Amniotic stem cell (primary cell): ENCODE data around the gene SLC44A5.

Experiments used
- DNase-seq: peaks from one replicate; lab custom pipeline; 2025; lab: John Stamatoyannopoulos, UW

SLC44A5 gene

DNA sequence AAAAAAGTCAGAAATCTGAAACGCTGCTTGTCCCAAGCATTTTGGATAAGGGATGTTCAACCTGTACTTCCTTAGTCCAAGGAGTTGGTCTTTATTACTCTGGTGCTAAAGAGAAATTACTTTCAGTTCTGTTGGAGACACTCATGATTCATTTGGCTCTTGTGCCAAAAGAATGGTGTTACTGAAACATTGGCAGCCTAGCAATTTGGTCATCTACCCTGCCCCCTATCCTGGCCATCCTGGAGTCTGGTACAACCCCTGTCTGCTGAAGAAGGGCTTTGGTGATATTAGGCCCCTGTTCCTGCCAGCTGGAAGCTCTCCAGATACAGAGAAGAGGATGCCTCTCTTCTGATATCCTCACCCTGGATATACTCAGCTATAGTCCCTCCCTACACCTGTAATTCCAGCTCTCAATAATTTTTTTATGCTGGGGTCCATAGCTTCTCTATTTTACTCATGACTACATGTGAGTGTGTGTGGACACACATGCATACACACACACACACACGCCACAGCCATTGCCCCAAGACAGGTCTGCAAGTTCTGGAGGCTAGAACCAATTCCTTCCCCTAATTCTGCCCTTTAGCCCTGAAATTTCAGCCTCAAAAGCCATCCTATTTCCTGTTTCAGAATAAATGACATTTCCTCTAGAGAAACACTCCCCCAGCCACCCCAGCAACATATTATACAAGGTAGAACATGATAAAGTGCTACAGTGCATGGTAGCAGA is 436.7 kb downstream of the SLC44A5 start:
- DNase-seq = no peak

DNA sequence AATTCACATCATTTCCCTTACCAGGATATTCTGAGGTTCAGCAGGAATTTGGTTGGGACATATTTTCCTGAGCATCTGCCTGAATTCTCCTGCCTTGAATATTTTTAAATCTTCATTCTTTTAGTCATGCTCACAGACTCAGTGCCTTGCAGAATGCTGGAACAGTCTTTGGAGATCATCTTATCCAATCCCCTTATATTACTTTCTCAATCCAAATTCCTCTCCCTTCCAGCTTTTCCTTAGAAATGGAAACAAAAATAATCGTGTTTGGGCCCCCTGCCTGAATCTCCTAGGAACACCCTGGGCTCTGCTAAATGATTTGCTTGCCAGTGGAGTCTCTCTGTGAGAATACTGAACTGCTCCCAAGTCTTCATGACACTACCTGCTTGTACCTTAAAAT is 438.4 kb downstream of the SLC44A5 start:
- DNase-seq = no peak

DNA sequence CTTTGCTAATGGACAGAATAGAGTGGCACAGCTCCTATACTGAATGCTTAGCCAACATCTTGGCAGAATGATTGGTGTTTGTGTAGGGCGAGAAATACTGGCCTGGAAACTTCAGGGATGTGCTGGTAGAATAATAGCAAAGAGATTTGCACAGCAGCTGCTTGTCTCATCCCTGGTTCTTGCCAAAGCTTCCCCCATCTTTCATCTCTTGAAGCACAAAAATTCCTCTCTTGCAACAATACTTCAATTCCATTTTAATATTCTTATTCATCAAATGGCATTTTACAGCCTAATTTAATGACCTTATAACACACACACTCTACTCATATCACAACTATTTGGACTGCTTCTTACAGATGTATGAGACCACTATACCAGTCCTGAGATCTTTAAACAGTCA is 439.0 kb downstream of the SLC44A5 start:
- DNase-seq = no peak

DNA sequence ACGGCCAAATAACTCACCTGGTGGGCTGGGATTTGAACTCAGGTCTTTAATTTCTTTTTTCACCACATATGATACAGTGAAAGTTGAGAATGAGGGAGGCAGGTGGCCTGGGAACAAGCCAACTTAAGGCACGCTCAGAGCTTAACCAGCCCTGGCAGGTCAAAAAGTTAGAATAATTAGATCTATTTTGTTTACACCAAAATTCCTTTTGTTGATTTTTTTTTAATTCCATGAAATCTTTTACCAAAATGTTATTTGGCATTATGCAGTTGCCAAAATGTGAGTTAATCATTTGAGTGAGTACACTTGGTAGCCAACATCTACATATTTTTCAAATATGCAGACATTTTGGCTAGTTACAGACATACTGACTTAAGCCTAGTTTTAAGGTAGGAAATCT is 439.9 kb downstream of the SLC44A5 start:
- no peak for DNase-seq

DNA sequence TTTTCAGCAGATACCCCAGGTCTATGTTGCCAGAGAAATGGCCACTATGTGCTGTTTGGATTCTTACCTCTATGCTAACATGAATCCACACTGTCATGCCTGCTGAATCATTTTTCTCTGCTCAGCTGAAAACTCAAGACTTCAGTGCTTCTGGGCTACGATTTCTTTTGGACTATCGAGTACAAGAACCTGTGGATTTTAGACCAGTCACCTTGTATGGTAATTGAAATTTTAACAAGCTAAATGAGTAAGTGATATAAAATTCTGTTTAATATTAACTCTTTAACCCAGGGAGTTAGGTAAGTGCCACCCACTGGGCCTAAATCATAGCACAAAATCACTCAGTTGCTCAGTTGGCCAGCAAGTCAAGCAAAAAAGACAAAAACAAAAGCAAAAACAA is 440.9 kb downstream of the SLC44A5 start:
- DNase-seq = no peak

DNA sequence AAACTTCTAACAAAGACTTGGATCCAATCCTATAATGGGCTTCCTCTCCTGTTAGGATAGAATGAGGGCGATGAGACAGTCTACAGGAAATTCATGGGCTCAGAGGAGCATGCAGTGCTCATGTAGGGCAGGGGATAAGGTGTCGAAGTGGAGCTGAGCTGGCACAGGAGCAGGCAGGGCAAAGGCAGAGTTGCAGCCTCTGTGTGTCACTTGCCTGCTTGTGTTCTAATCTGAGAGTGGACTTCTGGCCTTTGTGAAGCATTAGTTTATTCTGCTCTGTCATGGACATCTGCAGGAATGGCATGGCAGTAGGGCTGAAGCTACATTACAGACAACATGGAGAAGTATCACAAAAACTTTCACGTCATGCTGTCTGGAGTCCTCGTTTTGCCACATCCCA is 444.1 kb downstream of the SLC44A5 start:
- no peak for DNase-seq

DNA sequence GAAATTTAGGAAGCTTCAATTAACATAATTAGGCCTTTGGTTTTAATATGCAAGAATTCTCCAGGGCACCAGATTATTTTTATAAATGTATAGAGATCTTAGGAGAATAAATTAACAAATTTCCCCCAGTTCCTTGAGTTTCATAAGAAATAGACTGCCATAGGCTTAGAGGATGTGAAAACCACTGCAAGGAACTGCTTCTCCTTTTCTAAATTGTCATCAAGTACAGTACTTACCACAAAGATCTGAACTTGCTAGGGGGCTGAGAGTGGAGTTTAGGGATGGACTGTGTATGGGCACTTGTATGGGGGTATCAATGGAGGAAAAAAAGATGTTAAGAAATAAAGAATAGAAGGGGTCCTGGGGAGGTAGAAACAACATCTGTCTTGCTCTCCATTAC is 445.6 kb downstream of the SLC44A5 start:
- DNase-seq = no peak

DNA sequence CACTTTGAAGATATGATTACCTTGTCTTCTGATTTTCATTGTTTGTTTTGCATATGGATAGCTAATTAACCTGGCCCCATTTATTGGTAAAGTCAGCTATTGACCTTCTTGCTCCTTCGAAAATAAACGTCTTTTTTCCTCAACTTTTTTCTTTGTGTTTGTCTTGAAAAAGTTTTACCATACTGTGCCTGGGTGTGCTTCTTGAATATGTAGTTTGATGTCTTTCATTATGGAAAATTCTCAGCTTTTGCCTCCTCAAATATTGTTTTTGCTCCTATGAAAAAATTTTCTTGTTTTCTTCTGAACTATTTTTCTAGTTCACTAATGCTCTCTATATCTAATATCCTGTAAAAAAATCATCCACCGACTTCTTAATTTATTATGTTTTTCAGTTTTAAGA is 451.8 kb downstream of the SLC44A5 start:
- no peak for DNase-seq
